B cell (primary cell): ENCODE results near the gene ABCB4. TPM values are rescaled to one million over a fixed set of nuclear protein-coding genes. Genes with fewer than 3 reads are reported as not detected.

Experiments
- ATAC-seq: fragments of 200-7000 bp; cut with Tn5 transposase; one replicate; pipeline ENCODE4 v1.10.0; 2021; ENCODE audit warnings: low read depth, mild to moderate bottlenecking, moderate number of reproducible peaks, moderate library complexity
- CTCF ChIA-PET: fragments of 350-600 bp; sonication (Branson Sonifier 250); formaldehyde crosslinking; loops from one replicate; lab custom pipeline; 2021; ENCODE audit warnings: antibody characterized with exemption, inconsistent platforms; lab: Charles Lee
- POLR2A ChIA-PET: fragments of 350-600 bp; sonication (Branson Sonifier 250); formaldehyde crosslinking; loops from one replicate; lab custom pipeline; 2021; ENCODE audit warnings: antibody characterized with exemption; lab: Charles Lee
- DNase-seq: peaks from one replicate; pipeline ENCODE4 v3.0.0; 2013
- H2AFZ ChIP-seq: 2 replicates; pipeline ENCODE4 v1.6.1; 2012; ENCODE audit warnings: mild to moderate bottlenecking, low read depth, low read length; ENCODE audit not compliant: insufficient read depth, poor library complexity, severe bottlenecking
- H3K27ac ChIP-seq, 2 donors: 1 replicate in 1 of 2; 2 replicates in 1 of 2; pipeline ENCODE4 v1.5.1; 2012 to 2013; ENCODE audit warnings: low read length in 2 of 2, mild to moderate bottlenecking in 2 of 2, moderate library complexity in 1 of 2
- H3K27me3 ChIP-seq, 4 experiments: fragments of 200-600 bp in 1 of 4; sonication (generic) in 1 of 4; replicated peaks in 1 of 4; 1 replicate in 2 of 4; 2 replicates in 2 of 4; pipeline versions ENCODE4 v1.6.1 to v1.7.0; 2013 to 2016; ENCODE audit warnings: low read length in 3 of 4, mild to moderate bottlenecking in 2 of 4, mixed read lengths in 1 of 4, moderate library complexity in 1 of 4; ENCODE audit not compliant: insufficient read depth in 4 of 4, control insufficient read depth in 3 of 4; ENCODE audit errors: control extremely low read depth in 1 of 4
- H3K36me3 ChIP-seq, 2 experiments: replicated peaks in 1 of 2; 1 replicate in 1 of 2; 2 replicates in 1 of 2; pipeline versions ENCODE4 v1.6.1 to v1.7.1; 2013; ENCODE audit warnings: low read length in 1 of 2; ENCODE audit not compliant: insufficient read depth in 2 of 2, control insufficient read depth in 1 of 2; ENCODE audit errors: control extremely low read depth in 1 of 2, extremely low read depth in 1 of 2
- H3K4me1 ChIP-seq, 2 donors: fragments of 200-600 bp in 1 of 2; sonication (generic) in 1 of 2; 1 replicate in 1 of 2; 2 replicates in 1 of 2; pipeline versions ENCODE4 v1.5.1 to v1.6.1; 2013 to 2017; ENCODE audit warnings: low read length in 2 of 2; ENCODE audit not compliant: control insufficient read depth in 2 of 2, insufficient read depth in 2 of 2
- H3K4me2 ChIP-seq: replicated peaks from 2 replicates; pipeline ENCODE3; 2012; ENCODE audit warnings: mild to moderate bottlenecking, low read depth, low read length; ENCODE audit not compliant: poor library complexity, severe bottlenecking
- H3K4me3 ChIP-seq, 5 experiments: fragments of 200-600 bp in 1 of 5; sonication (generic) in 1 of 5; 1 replicate in 3 of 5; 2 replicates in 2 of 5; pipeline versions ENCODE4 v1.5.1 to v1.7.0; 2011 to 2016; ENCODE audit warnings: low read length in 4 of 5, mild to moderate bottlenecking in 4 of 5, low read depth in 2 of 5, control low read depth in 1 of 5, moderate library complexity in 1 of 5; ENCODE audit not compliant: insufficient read depth in 1 of 5; ENCODE audit errors: control extremely low read depth in 1 of 5, extremely low read depth in 1 of 5
- H3K79me2 ChIP-seq: fragments of 200-600 bp; sonication (generic); one replicate; pipeline ENCODE4 v1.6.0; 2016; ENCODE audit warnings: low read length; ENCODE audit not compliant: control insufficient read depth, insufficient read depth
- H3K9ac ChIP-seq: fragments of 200-600 bp; sonication (generic); 2 replicates; pipeline ENCODE4 v1.6.1; 2017; ENCODE audit warnings: mild to moderate bottlenecking, low read length, moderate library complexity
- H3K9me3 ChIP-seq, 3 donors: one replicate each; pipeline versions ENCODE4 v1.6.1 to v1.7.1; 2013; ENCODE audit warnings: low read length in 2 of 3; ENCODE audit not compliant: control insufficient read depth in 2 of 3, insufficient read depth in 1 of 3; ENCODE audit errors: control extremely low read depth in 1 of 3
- H4K20me1 ChIP-seq: 2 replicates; pipeline ENCODE4 v1.6.0; 2012; ENCODE audit warnings: mild to moderate bottlenecking, low read length; ENCODE audit not compliant: insufficient read depth, control insufficient read depth, poor library complexity, severe bottlenecking
- H3K27ac Mint-ChIP-seq: one replicate; pipeline ENCODE4 v1.8.0; 2021; ENCODE audit warnings: mixed read lengths
- H3K27me3 Mint-ChIP-seq: one replicate; pipeline ENCODE4 v1.8.0; 2021; ENCODE audit warnings: mixed read lengths
- H3K4me1 Mint-ChIP-seq: one replicate; pipeline ENCODE4 v1.8.0; 2021; ENCODE audit warnings: mixed read lengths
- H3K4me3 Mint-ChIP-seq: one replicate; pipeline ENCODE4 v1.8.0; 2021; ENCODE audit warnings: mixed read lengths
- H3K9me3 Mint-ChIP-seq: one replicate; pipeline ENCODE4 v1.8.0; 2022; ENCODE audit warnings: mixed read lengths; ENCODE audit not compliant: insufficient read depth
- CTCF ChIP-seq: fragments of 200-600 bp; IDR thresholded peaks from one replicate; pipeline ENCODE4 v1.8.0; 2022; ENCODE audit warnings: antibody characterized with exemption, mild to moderate bottlenecking
- EZH2 ChIP-seq: IDR thresholded peaks from 2 replicates; pipeline ENCODE4 v1.6.1; 2012; ENCODE audit warnings: borderline replicate concordance, low read depth, mild to moderate bottlenecking, moderate library complexity, low read length; ENCODE audit not compliant: insufficient read depth, poor library complexity, severe bottlenecking
- WGBS: methylation state at CpG from one replicate; pipeline ENCODE4 v1.1.5; 2013; ENCODE audit warnings: missing lambda C conversion rate; ENCODE audit not compliant: insufficient coverage; 5-methylcytosine and 5-hydroxymethylcytosine counted together
- intact Hi-C: fragments of 100-400 bp; cut with micrococcal nuclease; formaldehyde crosslinking; loops from one replicate; pipeline ENCODE4 v1.10.0; 2022
- polyA plus RNA-seq: library from polyadenylated mRNA; depleted of rRNA; stranded (reverse); fragments of >200 nt; gene quantifications from 2 replicates; pipeline ENCODE4 v1.2.3, GENCODE V29; 2012
- total RNA-seq, 2 donors: library from RNA; stranded (reverse); fragments of 120-200 nt in 1 of 2; gene quantifications; 1 replicate in 1 of 2; 2 replicates in 1 of 2; pipeline versions ENCODE4 v1.2.3 to v1.2.4, GENCODE V29; 2013 to 2022

The ABCB4 gene
- total and polyA plus RNA-seq, 2 donors (not counting 1 experiment from before 2014, with no cell fraction given), result 16.6 to 40.0 TPM

- DNase-seq, result no peak
- ChIA-PET CTCF (no interaction called here), POLR2A (no interaction called here)
- Mint-ChIP-seq H3K4me3 (no peak overlapping the region), H3K27ac (no peak overlapping the region), H3K27me3 (no peaks in the 10 kb centered on the region), H3K9me3 (no peaks in the 10 kb centered on the region), H3K4me1 (peaks cover 3% of the 10 kb centered on the region)
- Histone ChIP-seq H3K36me3 (peaks cover 2 to 20% of the 10 kb centered on the region in 2 experiments), H3K79me2 (no peaks in the 10 kb centered on the region), H2AFZ (no peak overlapping the region), H3K4me2 (no peak overlapping the region), H4K20me1 (no peaks in the 10 kb centered on the region), H3K27ac (no peak overlapping the region), H3K27me3 (no peaks in the 10 kb centered on the region), H3K4me3 (no peak overlapping the region), H3K4me1 (no peaks in the 10 kb centered on the region), H3K9ac (no peak overlapping the region), H3K9me3 (peaks cover 2 to 11% (median 11%) of the 10 kb centered on the region in 3 donors)
- no CpG with 5 or more reads among the region's 2 CpGs for WGBS
- ATAC-seq, result no peak
- TF ChIP-seq CTCF (no peak), EZH2 (no peak)
- intact Hi-C loops, result no loop called here
Measured at GRCh38 chr7:87359366-87359765, 116.1 kb downstream of the ABCB4 start.

- Histone ChIP-seq H2AFZ (no peak overlapping the region), H3K4me1 (no peaks in the 10 kb centered on the region), H3K27ac (no peak overlapping the region), H3K36me3 (peaks cover 3 to 28% of the 10 kb centered on the region in 2 experiments), H4K20me1 (no peaks in the 10 kb centered on the region), H3K4me3 (no peak overlapping the region), H3K4me2 (no peak overlapping the region), H3K79me2 (no peaks in the 10 kb centered on the region), H3K27me3 (no peaks in the 10 kb centered on the region), H3K9me3 (peaks cover 2 to 17% (median 16%) of the 10 kb centered on the region in 3 donors), H3K9ac (no peak overlapping the region)
- ChIA-PET CTCF (no interaction called here), POLR2A (no interaction called here)
- Mint-ChIP-seq H3K4me1 (peaks cover 3% of the 10 kb centered on the region), H3K27me3 (no peaks in the 10 kb centered on the region), H3K4me3 (no peak overlapping the region), H3K27ac (no peak overlapping the region), H3K9me3 (no peaks in the 10 kb centered on the region)
- intact Hi-C loops, result no loop called here
- TF ChIP-seq CTCF, result no peak
- 100% methylated on average over 1 of the region's 1 CpG for WGBS
- DNase-seq (no peak), ATAC-seq (no peak)
Measured at GRCh38 chr7:87356448-87356847, 119.0 kb downstream of the ABCB4 start.
